CD14-positive monocyte (primary cell): ENCODE measurements around the gene PROZ. TPM values are rescaled to one million over a fixed set of nuclear protein-coding genes. Genes with fewer than 3 reads are reported as not detected.
"Not testable (repeated sequence)": the region's sequence is repeated elsewhere in the genome, so short reads cannot be mapped to it uniquely, and the experiment has no call there.

Source experiments
- DNase-seq, 3 donors: peaks; one replicate each; pipeline ENCODE4 v3.0.0-alpha.2; 2011 to 2022
- H2AFZ ChIP-seq: 2 replicates; pipeline ENCODE4 v1.6.0; 2012; ENCODE audit warnings: mild to moderate bottlenecking, low read depth, low read length, inconsistent platforms; ENCODE audit not compliant: insufficient read depth, poor library complexity, severe bottlenecking
- H3K27ac ChIP-seq, 2 donors: 1 replicate in 1 of 2; 2 replicates in 1 of 2; pipeline ENCODE4 v1.5.1; 2012 to 2013; ENCODE audit warnings: low read length in 2 of 2, control low read depth in 1 of 2, inconsistent platforms in 1 of 2, low read depth in 1 of 2, mild to moderate bottlenecking in 1 of 2
- H3K27me3 ChIP-seq, 2 donors: one replicate each; pipeline versions ENCODE4 v1.6.0 to v1.6.1; 2011 to 2013; ENCODE audit warnings: low read length in 2 of 2; ENCODE audit not compliant: control insufficient read depth in 2 of 2, insufficient read depth in 2 of 2
- H3K36me3 ChIP-seq, 2 donors: replicated peaks in 1 of 2; 1 replicate in 1 of 2; 2 replicates in 1 of 2; pipeline versions ENCODE4 v1.5.1 to v1.6.1; 2012 to 2013; ENCODE audit warnings: low read length in 2 of 2, control low read depth in 1 of 2, inconsistent platforms in 1 of 2, mild to moderate bottlenecking in 1 of 2; ENCODE audit not compliant: insufficient read depth in 2 of 2, control insufficient read depth in 1 of 2
- H3K4me1 ChIP-seq, 2 donors: 1 replicate in 1 of 2; 2 replicates in 1 of 2; pipeline versions ENCODE4 v1.5.1 to v1.6.1; 2012 to 2013; ENCODE audit warnings: low read length in 2 of 2, control low read depth in 1 of 2, inconsistent platforms in 1 of 2, mild to moderate bottlenecking in 1 of 2, moderate library complexity in 1 of 2; ENCODE audit not compliant: insufficient read depth in 2 of 2, control insufficient read depth in 1 of 2
- H3K4me2 ChIP-seq: replicated peaks from 2 replicates; pipeline ENCODE3; 2012; ENCODE audit warnings: low read length, moderate library complexity, mild to moderate bottlenecking; ENCODE audit not compliant: poor library complexity, severe bottlenecking; ENCODE audit errors: extremely low read depth
- H3K4me3 ChIP-seq, 3 experiments: fragments of 200-600 bp in 1 of 3; sonication (generic) in 1 of 3; replicated peaks in 1 of 3; 1 replicate in 2 of 3; 2 replicates in 1 of 3; pipeline ENCODE4 v1.5.1; 2011 to 2013; ENCODE audit warnings: low read length in 3 of 3, mild to moderate bottlenecking in 3 of 3, control low read depth in 2 of 3, low read depth in 2 of 3, inconsistent platforms in 1 of 3, moderate library complexity in 1 of 3
- H3K79me2 ChIP-seq: 2 replicates; pipeline ENCODE4 v1.6.0; 2012; ENCODE audit warnings: mild to moderate bottlenecking, control low read depth, inconsistent platforms, low read length, moderate library complexity; ENCODE audit not compliant: insufficient read depth
- H3K9ac ChIP-seq: 2 replicates; pipeline ENCODE4 v1.6.0; 2017; ENCODE audit warnings: low read length, mild to moderate bottlenecking; ENCODE audit not compliant: insufficient read depth, poor library complexity, severe bottlenecking
- H3K9me3 ChIP-seq, 2 donors: replicated peaks in 1 of 2; 1 replicate in 1 of 2; 2 replicates in 1 of 2; pipeline versions ENCODE4 v1.5.1 to v1.6.1; 2012 to 2013; ENCODE audit warnings: low read length in 2 of 2, control low read depth in 1 of 2; ENCODE audit not compliant: control insufficient read depth in 1 of 2, insufficient read depth in 1 of 2
- H4K20me1 ChIP-seq: 2 replicates; pipeline ENCODE4 v1.6.0; 2012; ENCODE audit warnings: mild to moderate bottlenecking, low read length, control low read depth, moderate library complexity; ENCODE audit not compliant: insufficient read depth
- H3K27ac Mint-ChIP-seq, 7 donors: one replicate each; pipeline ENCODE4 v1.8.0; 2020; ENCODE audit warnings: mild to moderate bottlenecking in 7 of 7, mixed read lengths in 7 of 7, moderate library complexity in 6 of 7, inconsistent platforms in 2 of 7
- H3K27me3 Mint-ChIP-seq, 3 donors: one replicate each; pipeline ENCODE4 v1.8.0; 2021 to 2022; ENCODE audit warnings: low read depth in 3 of 3, mild to moderate bottlenecking in 3 of 3, mixed read lengths in 3 of 3, moderate library complexity in 3 of 3, inconsistent platforms in 1 of 3
- H3K36me3 Mint-ChIP-seq, 2 donors: one replicate each; pipeline ENCODE4 v1.8.0; 2020; ENCODE audit warnings: mixed read lengths in 2 of 2, inconsistent platforms in 1 of 2, mild to moderate bottlenecking in 1 of 2
- H3K4me1 Mint-ChIP-seq: one replicate; pipeline ENCODE4 v1.8.0; 2020; ENCODE audit warnings: mild to moderate bottlenecking, mixed read lengths
- H3K4me3 Mint-ChIP-seq, 2 donors: one replicate each; pipeline ENCODE4 v1.8.0; 2020; ENCODE audit warnings: mild to moderate bottlenecking in 2 of 2, mixed read lengths in 2 of 2, moderate library complexity in 1 of 2
- H3K9me3 Mint-ChIP-seq, 7 donors: one replicate each; pipeline ENCODE4 v1.8.0; 2020 to 2022; ENCODE audit warnings: mixed read lengths in 7 of 7, mild to moderate bottlenecking in 6 of 7, moderate library complexity in 6 of 7, inconsistent platforms in 2 of 7
- WGBS: methylation state at CpG from one replicate; pipeline ENCODE4 v1.1.5; 2013; ENCODE audit warnings: missing lambda C conversion rate; ENCODE audit not compliant: insufficient coverage; 5-methylcytosine and 5-hydroxymethylcytosine counted together
- intact Hi-C, 2 donors: fragments of 100-400 bp; cut with micrococcal nuclease; formaldehyde crosslinking; loops; one replicate each; pipeline versions ENCODE4 v1.15.0 to v1.15.1; 2023
- polyA plus RNA-seq, 3 donors: library from polyadenylated mRNA; depleted of rRNA in 1 of 3; unstranded in 2 of 3; stranded (reverse) in 1 of 3; fragments of 300-500 nt in 2 of 3; fragments of >200 nt in 1 of 3; fragmentation: Illumina TruSeq in 2 of 3; gene quantifications; 1 replicate in 2 of 3; 2 replicates in 1 of 3; pipeline ENCODE4 v1.2.3, GENCODE V29; 2012 to 2021
- TF ChIP-seq, protein P1 (sequence below): fragments of 200-600 bp; IDR thresholded peaks from one replicate; pipeline ENCODE4 v1.8.0; 2022; ENCODE audit warnings: antibody characterized with exemption, mild to moderate bottlenecking

PROZ gene
- polyA plus RNA-seq, 3 donors = not detected

DNA sequence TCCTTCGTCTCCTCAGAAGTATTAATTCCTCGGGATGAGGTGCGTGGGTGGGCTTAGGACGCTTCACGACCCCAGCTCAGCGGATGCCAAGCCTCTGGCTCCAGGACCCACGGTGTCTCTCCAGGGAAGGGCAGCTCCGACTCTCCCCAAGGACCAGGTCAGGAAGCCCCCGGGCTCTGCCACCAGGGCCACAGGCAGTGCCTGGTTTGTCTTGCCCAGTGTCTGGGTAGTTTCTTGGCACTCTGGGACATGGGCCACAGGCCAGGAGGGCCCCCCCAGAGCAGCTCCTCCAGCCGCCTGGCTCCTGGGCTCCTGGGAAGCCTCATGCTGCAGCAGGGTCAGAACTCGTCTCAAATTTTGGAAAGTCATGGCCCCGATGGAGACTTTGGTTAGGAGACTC, 2.5 kb downstream of the PROZ start:
- 82% methylated on average over 12 of the region's 12 CpGs for WGBS
- Mint-ChIP-seq H3K4me3 (peak overlapping the region in 1 of 2 donors; percentile 79), H3K27me3 (peaks cover 33 to 52% (median 49%) of the 10 kb centered on the region in 3 donors), H3K27ac (peak overlapping the region in 1 of 7 donors; percentile 38), H3K36me3 (no peaks in the 10 kb centered on the region), H3K9me3 (peaks cover 0 to 10% (median 6%) of the 10 kb centered on the region in 7 donors), H3K4me1 (no peaks in the 10 kb centered on the region)
- Histone ChIP-seq H3K4me3 (no peak overlapping the region), H3K4me1 (no peaks in the 10 kb centered on the region), H3K9ac (no peak overlapping the region), H4K20me1 (no peaks in the 10 kb centered on the region), H3K9me3 (peaks cover 0 to 4% of the 10 kb centered on the region in 2 donors), H3K4me2 (no peak overlapping the region), H3K27me3 (peaks cover 0 to 19% of the 10 kb centered on the region in 2 donors), H3K27ac (no peak overlapping the region), H2AFZ (no peak overlapping the region), H3K36me3 (no peaks in the 10 kb centered on the region), H3K79me2 (no peaks in the 10 kb centered on the region)
- TF ChIP-seq, protein P1, sequence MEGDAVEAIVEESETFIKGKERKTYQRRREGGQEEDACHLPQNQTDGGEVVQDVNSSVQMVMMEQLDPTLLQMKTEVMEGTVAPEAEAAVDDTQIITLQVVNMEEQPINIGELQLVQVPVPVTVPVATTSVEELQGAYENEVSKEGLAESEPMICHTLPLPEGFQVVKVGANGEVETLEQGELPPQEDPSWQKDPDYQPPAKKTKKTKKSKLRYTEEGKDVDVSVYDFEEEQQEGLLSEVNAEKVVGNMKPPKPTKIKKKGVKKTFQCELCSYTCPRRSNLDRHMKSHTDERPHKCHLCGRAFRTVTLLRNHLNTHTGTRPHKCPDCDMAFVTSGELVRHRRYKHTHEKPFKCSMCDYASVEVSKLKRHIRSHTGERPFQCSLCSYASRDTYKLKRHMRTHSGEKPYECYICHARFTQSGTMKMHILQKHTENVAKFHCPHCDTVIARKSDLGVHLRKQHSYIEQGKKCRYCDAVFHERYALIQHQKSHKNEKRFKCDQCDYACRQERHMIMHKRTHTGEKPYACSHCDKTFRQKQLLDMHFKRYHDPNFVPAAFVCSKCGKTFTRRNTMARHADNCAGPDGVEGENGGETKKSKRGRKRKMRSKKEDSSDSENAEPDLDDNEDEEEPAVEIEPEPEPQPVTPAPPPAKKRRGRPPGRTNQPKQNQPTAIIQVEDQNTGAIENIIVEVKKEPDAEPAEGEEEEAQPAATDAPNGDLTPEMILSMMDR = no peak
- DNase-seq = no peak
- intact Hi-C loops = no loop called here

DNA sequence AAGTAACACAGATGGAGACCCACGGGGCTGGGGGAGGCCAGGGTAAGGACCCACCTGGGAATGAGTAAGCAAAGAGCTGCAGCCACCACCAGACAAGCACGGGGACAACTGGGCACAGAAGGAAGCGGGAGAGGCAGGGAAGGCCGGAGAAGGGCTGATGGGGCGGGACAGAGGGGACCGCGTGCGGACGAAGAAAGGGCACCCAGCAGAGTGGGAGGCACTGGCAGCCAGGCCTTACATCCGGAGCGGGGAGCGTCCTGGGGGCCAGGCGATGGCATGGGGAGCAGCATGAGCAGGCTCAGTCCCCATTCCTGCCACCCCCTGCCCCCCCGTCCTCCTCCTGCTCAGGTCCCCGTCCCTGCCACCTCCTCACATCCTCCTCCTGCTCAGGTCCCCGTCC, 3.0 kb downstream of the PROZ start:
- Histone ChIP-seq H3K27me3 (peaks cover 0 to 19% of the 10 kb centered on the region in 2 donors), H3K27ac (no peak overlapping the region), H4K20me1 (no peaks in the 10 kb centered on the region), H3K4me2 (no peak overlapping the region), H3K4me3 (no peak overlapping the region), H3K9me3 (no peaks in the 10 kb centered on the region), H3K36me3 (no peaks in the 10 kb centered on the region), H3K4me1 (no peaks in the 10 kb centered on the region), H3K9ac (no peak overlapping the region), H3K79me2 (no peaks in the 10 kb centered on the region), H2AFZ (no peak overlapping the region)
- Mint-ChIP-seq H3K9me3 (peaks cover 0 to 6% (median 1%) of the 10 kb centered on the region in 7 donors), H3K4me3 (peak overlapping the region in 1 of 2 donors; percentile 79), H3K36me3 (no peaks in the 10 kb centered on the region), H3K27ac (peak overlapping the region in 1 of 7 donors; percentile 38), H3K27me3 (peaks cover 33 to 52% (median 50%) of the 10 kb centered on the region in 3 donors), H3K4me1 (no peaks in the 10 kb centered on the region)
- TF ChIP-seq, protein P1 = no peak
- 42% methylated on average over 14 of the region's 16 CpGs for WGBS
- no peak for DNase-seq
- intact Hi-C loops = no loop called here

DNA sequence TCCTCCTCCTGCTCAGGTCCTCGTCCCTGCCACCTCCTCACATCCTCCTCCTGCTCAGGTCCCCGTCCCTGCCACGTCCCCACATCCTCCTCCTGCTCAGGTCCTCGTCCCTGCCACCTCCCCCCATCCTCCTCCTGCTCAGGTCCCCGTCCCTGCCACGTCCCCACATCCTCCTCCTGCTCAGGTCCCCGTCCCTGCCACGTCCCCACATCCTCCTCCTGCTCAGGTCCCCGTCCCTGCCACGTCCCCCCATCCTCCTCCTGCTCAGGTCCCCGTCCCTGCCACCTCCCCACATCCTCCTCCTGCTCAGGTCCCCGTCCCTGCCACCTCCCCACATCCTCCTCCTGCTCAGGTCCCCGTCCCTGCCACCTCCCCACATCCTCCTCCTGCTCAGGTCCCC, 3.5 kb downstream of the PROZ start:
- H2AFZ ChIP-seq, H3K9me3 ChIP-seq, intact Hi-C loops, H3K27ac Mint-ChIP-seq, H3K36me3 Mint-ChIP-seq, DNase-seq, H3K4me1 Mint-ChIP-seq, H3K9ac ChIP-seq, H3K9me3 Mint-ChIP-seq, H3K4me1 ChIP-seq, H3K79me2 ChIP-seq, H3K4me3 ChIP-seq, H3K4me2 ChIP-seq, H3K27ac ChIP-seq, H3K4me3 Mint-ChIP-seq, H4K20me1 ChIP-seq, H3K36me3 ChIP-seq: not testable (repeated sequence)
- H3K27me3 Mint-ChIP-seq = peaks cover 33 to 52% (median 50%) of the 10 kb centered on the region in 3 donors
- no CpG with 5 or more reads among the region's 13 CpGs for WGBS
- peaks cover 0 to 19% of the 10 kb centered on the region in 2 donors for H3K27me3 ChIP-seq
